HCEC 1CT (cell line): ENCODE measurements around the gene ARL4D.
"Not testable (repeated sequence)": the region's sequence is repeated elsewhere in the genome, so short reads cannot be mapped to it uniquely, and the experiment has no call there.

ENCODE experiments used
- DNase-seq: peaks from one replicate; pipeline ENCODE4 v3.0.0-alpha.2; 2017

ARL4D gene

GRCh38 chr17:43371227-43371821, 27.5 kb upstream of the ARL4D start:
- DNase-seq: no peak

- no peak for DNase-seq
Observed at GRCh38 chr17:43372273-43372911, 26.4 kb upstream of the ARL4D start.

DNA sequence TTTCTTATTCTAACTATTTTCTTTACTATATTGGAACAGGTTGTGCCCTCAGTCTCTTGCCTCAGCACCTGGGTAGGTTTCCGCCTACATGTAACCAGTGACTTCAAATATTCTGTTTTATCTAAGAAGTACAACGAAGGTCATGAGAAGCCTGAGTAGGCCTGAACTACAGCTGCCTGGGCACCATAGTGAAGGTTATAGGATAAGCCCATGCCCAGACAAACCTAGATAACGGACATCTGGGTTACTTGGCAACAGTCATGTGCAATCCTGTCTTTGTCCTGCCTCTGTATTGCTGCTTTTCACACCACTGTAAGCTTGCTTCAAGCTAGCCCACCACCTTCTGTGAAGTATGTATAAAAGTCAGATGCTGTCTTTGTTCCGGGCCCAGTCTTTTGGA, 25.4 kb upstream of the ARL4D start:
- DNase-seq: no peak

DNA sequence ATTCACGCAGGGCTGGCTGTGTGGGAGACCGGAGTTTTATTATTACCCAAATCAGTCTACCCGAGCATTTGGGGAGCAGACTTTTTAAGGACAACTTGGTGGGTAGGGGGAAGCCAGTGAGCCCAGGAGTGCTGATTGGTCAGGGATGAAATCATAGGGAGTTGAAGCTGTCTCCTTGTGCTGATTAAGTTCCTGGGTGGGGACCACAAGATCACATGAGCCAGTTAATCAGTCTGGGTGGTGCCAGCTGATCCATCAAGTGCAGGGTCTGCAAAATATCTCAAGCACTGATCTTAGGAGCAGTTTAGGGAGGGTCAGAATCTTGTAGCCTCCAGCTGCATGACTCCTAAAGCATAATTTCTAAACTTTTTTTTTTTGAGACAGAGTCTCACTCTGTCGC, 22.9 kb upstream of the ARL4D start:
- DNase-seq: not testable (repeated sequence)

- DNase-seq: no peak
Observed at GRCh38 chr17:43377056-43377810, 21.6 kb upstream of the ARL4D start.

DNA sequence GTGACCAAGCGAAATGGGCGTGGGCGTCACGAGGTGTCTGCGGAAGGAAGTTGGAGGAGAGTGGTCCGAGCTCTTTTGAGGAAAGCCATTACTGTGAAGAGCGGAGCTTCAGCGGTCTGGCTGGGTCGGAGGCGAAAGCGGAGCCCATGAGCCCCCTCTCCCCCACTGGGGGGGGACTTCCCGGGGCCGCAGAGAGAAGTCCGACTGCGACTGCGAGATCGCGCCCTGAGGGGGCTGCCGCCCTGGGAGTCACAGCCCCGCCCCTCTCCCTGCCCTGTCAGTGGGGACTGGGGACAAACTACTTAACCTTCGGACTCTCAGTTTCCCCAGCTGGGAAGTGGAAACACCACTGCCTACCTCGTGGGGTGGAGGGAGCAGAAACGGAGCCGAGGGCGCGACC, 20.0 kb upstream of the ARL4D start:
- DNase-seq: no peak

DNA sequence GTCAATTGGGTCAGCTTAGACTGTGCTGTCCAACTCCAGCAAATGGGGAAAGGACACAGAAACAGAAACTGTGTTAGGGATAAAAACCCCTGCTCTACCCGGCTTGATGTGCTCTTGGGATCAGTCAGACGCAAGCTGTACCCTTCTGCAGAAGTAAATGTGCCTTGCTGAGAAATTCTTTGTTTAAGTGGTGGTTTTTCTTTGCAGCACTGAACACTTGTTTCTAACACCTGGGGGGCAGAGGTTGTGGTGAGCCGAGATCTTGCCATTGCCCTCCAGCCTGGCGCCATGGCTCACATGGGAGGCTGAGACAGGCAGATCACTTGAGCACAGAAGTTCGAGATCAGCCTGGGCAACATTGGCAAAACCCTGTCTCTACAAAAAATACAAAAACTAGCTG, 18.5 kb upstream of the ARL4D start:
- no peak for DNase-seq

GRCh38 chr17:43381204-43381603, 17.6 kb upstream of the ARL4D start:
- no peak for DNase-seq

GRCh38 chr17:43381621-43382020, 17.2 kb upstream of the ARL4D start:
- no peak for DNase-seq

DNA sequence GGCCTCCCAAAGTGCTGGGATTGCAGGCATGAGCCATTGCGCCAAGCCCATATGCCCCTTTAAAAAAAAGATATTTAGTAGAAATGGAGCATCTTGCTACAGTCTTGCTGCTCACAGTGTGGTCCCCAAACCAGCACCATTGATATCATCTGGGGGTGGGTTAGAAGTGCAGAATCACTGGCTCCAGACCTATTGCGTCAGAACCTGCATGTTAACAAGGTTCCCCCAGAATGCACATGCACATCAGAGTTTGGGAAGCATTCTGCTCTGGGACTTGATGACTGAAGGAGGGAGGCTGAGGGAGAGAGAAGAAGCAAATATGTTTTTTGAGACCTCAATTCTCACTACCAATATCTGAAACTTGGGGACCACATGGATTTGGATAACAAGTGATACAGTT, 16.0 kb upstream of the ARL4D start:
- no peak for DNase-seq

GRCh38 chr17:43383372-43383771, 15.4 kb upstream of the ARL4D start:
- no peak for DNase-seq

GRCh38 chr17:43383826-43384475, 14.8 kb upstream of the ARL4D start:
- DNase-seq: no peak

- DNase-seq: no peak
Observed at GRCh38 chr17:43384476-43384862, 14.3 kb upstream of the ARL4D start.

- DNase-seq: no peak
Observed at GRCh38 chr17:43385046-43385831, 13.6 kb upstream of the ARL4D start.

DNA sequence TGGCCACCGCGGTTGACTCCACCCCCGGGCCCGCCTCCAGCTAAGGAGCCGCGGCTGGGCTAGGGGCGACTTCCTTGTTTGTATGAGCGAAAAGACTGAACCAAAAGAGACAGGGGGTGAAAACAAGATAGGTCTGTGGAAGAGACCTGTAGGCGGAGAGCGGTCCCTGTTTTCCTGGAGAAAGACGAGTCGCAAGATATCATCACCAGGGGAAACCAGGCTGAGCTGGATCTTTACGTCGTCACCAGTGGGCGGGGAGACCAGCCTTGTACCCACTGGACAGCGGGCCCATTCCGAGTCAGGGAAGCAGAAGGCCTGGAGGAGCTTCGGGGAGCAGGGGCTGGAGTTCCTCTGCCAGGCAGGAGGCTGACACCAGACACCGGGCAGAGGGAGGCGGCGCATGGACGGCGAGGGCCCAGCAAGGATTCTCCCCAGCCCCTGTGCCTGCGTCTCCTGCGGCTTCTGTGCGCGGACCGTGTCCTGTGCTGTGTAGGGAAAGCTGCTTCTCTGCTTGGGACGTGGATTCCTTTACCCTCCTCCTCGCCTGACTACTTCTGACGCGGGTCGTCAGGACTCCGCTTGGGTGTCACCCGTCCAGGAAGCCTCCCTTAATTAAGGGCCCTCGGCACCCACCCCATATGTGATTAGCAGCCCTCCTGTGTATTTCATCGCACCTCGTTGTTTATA, 10.3 kb upstream of the ARL4D start:
- peak; percentile 88 for DNase-seq

- DNase-seq: peak; percentile 76
Observed at GRCh38 chr17:43389046-43389947, 9.5 kb upstream of the ARL4D start.

DNA sequence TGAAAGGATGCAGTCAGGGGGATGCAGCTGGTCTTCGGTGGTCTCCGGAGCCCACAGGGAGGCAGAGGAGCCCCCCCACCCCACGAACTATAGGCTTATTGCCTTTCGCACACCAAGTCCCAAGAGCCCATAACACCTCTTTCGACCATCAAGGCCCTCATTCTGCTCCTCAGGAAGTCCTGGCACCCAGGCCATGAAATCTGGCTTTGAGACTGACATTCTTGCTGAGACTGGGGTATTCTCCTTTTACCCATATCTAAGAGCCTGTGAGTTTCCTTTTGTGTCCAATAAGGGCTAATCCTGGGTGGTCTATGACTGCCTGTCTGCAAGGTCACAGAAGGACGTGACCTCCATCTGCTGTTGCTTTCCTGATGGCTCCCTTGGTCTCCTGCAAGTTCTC, 6.4 kb upstream of the ARL4D start:
- no peak for DNase-seq

GRCh38 chr17:43393944-43394482, 4.8 kb upstream of the ARL4D start:
- DNase-seq: peak; percentile 72

DNA sequence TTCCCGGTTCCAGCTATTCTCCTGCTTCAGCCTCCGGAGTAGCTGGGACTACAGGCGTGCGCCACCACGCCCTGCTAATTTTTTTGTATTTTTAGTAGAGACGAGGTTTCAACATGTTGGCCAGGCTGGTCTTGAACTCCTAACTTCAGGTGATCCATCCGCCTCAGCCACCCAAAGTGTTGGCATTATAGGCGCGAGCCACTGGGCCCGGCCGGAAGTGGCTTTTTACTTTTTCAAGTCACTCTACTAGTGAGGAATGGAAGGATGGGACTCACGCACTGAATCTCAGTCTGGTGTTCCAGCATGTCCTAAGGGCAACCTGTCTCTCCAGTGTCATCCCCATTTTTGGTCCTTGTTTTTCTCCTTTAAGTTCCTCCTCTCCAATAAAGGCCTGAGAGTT, 4.1 kb upstream of the ARL4D start:
- not testable (repeated sequence) for DNase-seq

GRCh38 chr17:43395165-43395564, 3.6 kb upstream of the ARL4D start:
- DNase-seq: no peak

DNA sequence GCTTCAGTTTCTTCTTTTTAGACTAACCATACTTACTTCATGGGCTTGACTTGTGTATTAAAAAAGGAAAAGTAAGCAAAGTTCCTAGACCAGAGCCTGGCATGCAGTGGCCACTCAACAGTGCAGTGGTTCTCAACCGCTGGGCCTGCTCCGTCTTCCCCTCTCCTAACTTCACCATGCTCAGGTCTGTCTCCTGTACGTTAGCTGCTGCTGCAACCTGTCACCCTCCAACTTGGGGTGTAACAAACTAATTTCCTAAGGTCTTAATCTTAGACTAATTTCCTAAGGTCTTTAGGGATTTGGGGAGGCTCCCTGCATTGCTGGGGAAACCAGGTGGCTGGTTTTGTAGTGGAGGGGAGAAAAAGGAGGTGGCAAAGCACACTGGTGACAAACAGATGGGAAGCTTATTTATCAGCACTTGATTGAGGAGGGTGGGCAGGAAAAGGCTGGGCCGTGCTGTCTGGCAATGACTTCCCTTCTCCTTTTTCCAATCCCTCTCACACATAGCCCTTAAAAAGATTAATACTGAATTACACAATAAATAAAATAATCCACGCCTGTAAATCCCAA, 2.2 kb upstream of the ARL4D start:
- DNase-seq: no peak
